HEK293 (cell line): ENCODE data around the gene PLA2G4A.

Source experiments
- CTCF ChIA-PET: fragments of 350-600 bp; formaldehyde crosslinking; extraction: SDS; loops from one replicate; lab custom pipeline; 2021; ENCODE audit warnings: antibody characterized with exemption; lab: Yijun Ruan, JAX
- POLR2A ChIA-PET: fragments of 300-600 bp; formaldehyde crosslinking; extraction: SDS; loops from one replicate; lab custom pipeline; 2020; ENCODE audit warnings: antibody characterized with exemption, inconsistent platforms; lab: Yijun Ruan, JAX
- H3K27ac ChIP-seq: fragments of 200-500 bp; sonication (Bioruptor generic); 2 replicates; pipeline ENCODE4 v1.5.1; 2014; ENCODE audit warnings: low read depth, low read length, control low read depth, inconsistent platforms; ENCODE audit errors: extremely low read depth
- H3K36me3 ChIP-seq, 2 experiments: fragments of 200-500 bp in 1 of 2; sonication (Bioruptor generic) in 1 of 2; 1 replicate in 1 of 2; 2 replicates in 1 of 2; pipeline ENCODE4 v1.5.1; 2014 to 2017; ENCODE audit warnings: inconsistent platforms in 2 of 2, low read length in 2 of 2; ENCODE audit not compliant: control insufficient read depth in 2 of 2, insufficient read depth in 1 of 2
- H3K4me1 ChIP-seq: fragments of 200-500 bp; sonication (Bioruptor generic); 2 replicates; pipeline ENCODE4 v1.5.1; 2014; ENCODE audit warnings: mild to moderate bottlenecking, low read length, inconsistent platforms; ENCODE audit not compliant: control insufficient read depth, insufficient read depth
- H3K4me3 ChIP-seq: 2 replicates; pipeline ENCODE4 v1.5.1; 2011; ENCODE audit warnings: low read depth, mild to moderate bottlenecking, control low read depth, low read length, moderate library complexity
- H3K9me3 ChIP-seq: fragments of 200-500 bp; sonication (Bioruptor generic); 2 replicates; pipeline ENCODE4 v1.5.1; 2014; ENCODE audit warnings: low read depth, low read length, inconsistent platforms; ENCODE audit not compliant: control insufficient read depth, insufficient read depth
- AEBP2 ChIP-seq: fragments of 450-650 bp; formaldehyde crosslinking; IDR thresholded peaks from 2 replicates; pipeline ENCODE4 v1.5.1; 2016; ENCODE audit warnings: missing biosample characterization, missing genetic modification characterization, borderline replicate concordance
- GFI1B ChIP-seq: fragments of 450-650 bp; formaldehyde crosslinking; IDR thresholded peaks from 2 replicates; pipeline ENCODE4 v1.5.1; 2016; ENCODE audit warnings: missing biosample characterization, missing genetic modification characterization
- HOXC10 ChIP-seq: sonication (generic); formaldehyde crosslinking; IDR thresholded peaks from 2 replicates; pipeline ENCODE4 v1.8.1; 2023; ENCODE audit warnings: mild to moderate bottlenecking, missing genetic modification reagents
- KLF17 ChIP-seq: fragments of 450-650 bp; formaldehyde crosslinking; IDR thresholded peaks from 2 replicates; pipeline ENCODE4 v1.5.1; 2016; ENCODE audit warnings: missing biosample characterization, missing genetic modification characterization
- MEIS1 ChIP-seq: sonication (generic); formaldehyde crosslinking; IDR thresholded peaks from 2 replicates; pipeline ENCODE4 v1.8.1; 2022; ENCODE audit warnings: missing genetic modification reagents, mild to moderate bottlenecking, borderline replicate concordance
- OSR2 ChIP-seq: fragments of 450-650 bp; formaldehyde crosslinking; IDR thresholded peaks from 2 replicates; pipeline ENCODE4 v1.5.1; 2016; ENCODE audit warnings: missing biosample characterization, missing genetic modification characterization
- OVOL3 ChIP-seq: fragments of 450-650 bp; formaldehyde crosslinking; IDR thresholded peaks from 2 replicates; pipeline ENCODE4 v1.5.1; 2016; ENCODE audit warnings: missing biosample characterization, missing genetic modification characterization
- SALL2 ChIP-seq: fragments of 450-650 bp; formaldehyde crosslinking; IDR thresholded peaks from 2 replicates; pipeline ENCODE4 v1.5.0; 2017; ENCODE audit warnings: missing biosample characterization, mild to moderate bottlenecking, missing genetic modification characterization, borderline replicate concordance
- SCRT2 ChIP-seq: fragments of 450-650 bp; formaldehyde crosslinking; IDR thresholded peaks from 2 replicates; pipeline ENCODE4 v1.5.1; 2016; ENCODE audit warnings: missing biosample characterization, missing genetic modification characterization
- SETDB1 ChIP-seq: IDR thresholded peaks from one replicate; pipeline ENCODE4 v1.6.1; 2017; ENCODE audit warnings: mild to moderate bottlenecking, low read length, moderate library complexity, mixed read lengths; ENCODE audit not compliant: insufficient read length
- SP3 ChIP-seq: fragments of 450-650 bp; formaldehyde crosslinking; IDR thresholded peaks from 2 replicates; pipeline ENCODE4 v1.5.1; 2016; ENCODE audit warnings: missing biosample characterization, missing genetic modification characterization
- YY1 ChIP-seq: fragments of 450-650 bp; formaldehyde crosslinking; IDR thresholded peaks from 2 replicates; pipeline ENCODE4 v1.5.1; 2018; ENCODE audit warnings: missing biosample characterization, missing genetic modification characterization
- ZBTB1 ChIP-seq: fragments of 450-650 bp; formaldehyde crosslinking; IDR thresholded peaks from 2 replicates; pipeline ENCODE4 v1.5.1; 2016; ENCODE audit warnings: missing biosample characterization, missing genetic modification characterization
- ZNF140 ChIP-seq: fragments of 450-650 bp; formaldehyde crosslinking; IDR thresholded peaks from 2 replicates; pipeline ENCODE4 v1.5.1; 2016; ENCODE audit warnings: missing biosample characterization, missing genetic modification characterization
- ZNF274 ChIP-seq, 2 experiments: fragments of 200-500 bp in 1 of 2; fragments of 450-650 bp in 1 of 2; sonication (Bioruptor generic) in 1 of 2; formaldehyde crosslinking in 1 of 2; IDR thresholded peaks; 2 replicates each; pipeline versions ENCODE4 v1.5.1 to v1.6.1; 2014 to 2016; ENCODE audit warnings: borderline replicate concordance in 1 of 2, inconsistent platforms in 1 of 2, low read length in 1 of 2, missing biosample characterization in 1 of 2, missing genetic modification characterization in 1 of 2
- ZNF398 ChIP-seq: fragments of 450-650 bp; formaldehyde crosslinking; IDR thresholded peaks from 2 replicates; pipeline ENCODE4 v1.5.1; 2017; ENCODE audit warnings: missing biosample characterization, missing genetic modification characterization
- ZNF48 ChIP-seq: fragments of 450-650 bp; formaldehyde crosslinking; IDR thresholded peaks from 2 replicates; pipeline ENCODE4 v1.5.1; 2016; ENCODE audit warnings: missing biosample characterization, missing genetic modification characterization
- ZNF529 ChIP-seq: fragments of 450-650 bp; formaldehyde crosslinking; IDR thresholded peaks from 2 replicates; pipeline ENCODE4 v1.5.1; 2017; ENCODE audit warnings: missing genetic modification characterization, missing biosample characterization; ENCODE audit not compliant: insufficient replicate concordance
- ZNF544 ChIP-seq: fragments of 450-650 bp; formaldehyde crosslinking; IDR thresholded peaks from 2 replicates; pipeline ENCODE4 v1.5.0; 2017; ENCODE audit warnings: missing biosample characterization, missing genetic modification characterization
- ZNF555 ChIP-seq: fragments of 450-650 bp; formaldehyde crosslinking; conservative IDR thresholded peaks from 2 replicates; pipeline ENCODE4 v1.5.1; 2017; ENCODE audit warnings: missing biosample characterization, mild to moderate bottlenecking, missing genetic modification characterization, inconsistent platforms
- ZNF658 ChIP-seq: fragments of 450-650 bp; formaldehyde crosslinking; IDR thresholded peaks from 2 replicates; pipeline ENCODE4; 2016; ENCODE audit warnings: missing biosample characterization, missing genetic modification characterization
- ZNF785 ChIP-seq: fragments of 450-650 bp; formaldehyde crosslinking; IDR thresholded peaks from 2 replicates; pipeline ENCODE4 v1.5.1; 2016; ENCODE audit warnings: missing biosample characterization, missing genetic modification characterization
- ZNF791 ChIP-seq: fragments of 450-650 bp; formaldehyde crosslinking; IDR thresholded peaks from 2 replicates; pipeline ENCODE4 v1.5.1; 2016; ENCODE audit warnings: missing biosample characterization, missing genetic modification characterization
- ZNF792 ChIP-seq: fragments of 450-650 bp; formaldehyde crosslinking; IDR thresholded peaks from 2 replicates; pipeline ENCODE4 v1.5.1; 2016; ENCODE audit warnings: missing biosample characterization, missing genetic modification characterization
- ZSCAN16 ChIP-seq: fragments of 450-650 bp; formaldehyde crosslinking; IDR thresholded peaks from 2 replicates; pipeline ENCODE4 v1.5.1; 2016; ENCODE audit warnings: missing biosample characterization, missing genetic modification characterization
- ZXDB ChIP-seq: fragments of 450-650 bp; formaldehyde crosslinking; IDR thresholded peaks from 2 replicates; pipeline ENCODE4 v1.5.1; 2016; ENCODE audit warnings: missing biosample characterization, missing genetic modification characterization

PLA2G4A gene

GRCh38 chr1:186980400-186980799 lies 151.7 kb downstream of the PLA2G4A start (continued):
- TF ChIP-seq ZNF785 (tag by site-specific recombination), result no peak

- POLR2A ChIA-PET, result no interaction called here
- Histone ChIP-seq H3K27ac (no peak overlapping the region), H3K4me1 (no peaks in the 10 kb centered on the region), H3K4me3 (no peak overlapping the region), H3K9me3 (no peaks in the 10 kb centered on the region), H3K36me3 (no peaks in the 10 kb centered on the region)
- TF ChIP-seq ZNF555 (tag by site-specific recombination) (no peak), SCRT2 (tag by site-specific recombination) (no peak), OSR2 (tag by site-specific recombination) (no peak), ZNF529 (tag by site-specific recombination) (no peak), SALL2 (tag by site-specific recombination) (no peak), SP3 (tag by site-specific recombination) (no peak), YY1 (tag by site-specific recombination) (no peak), MEIS1 (no peak), ZNF658 (no peak), ZBTB1 (no peak), HOXC10 (CRISPR knock-in tag) (no peak)
- CTCF ChIA-PET, result interaction anchor here (0.6 to 1.4 kb wide), 2 partner anchors 377 to 500 kb away, joined by 3 to 4 read pairs; no protein-coding TSS in a partner anchor
These were observed 153.4 kb downstream of the PLA2G4A start for GRCh38 chr1:186982116-186982515.

- POLR2A ChIA-PET, result no interaction called here
- Histone ChIP-seq H3K27ac (no peak overlapping the region), H3K36me3 (no peaks in the 10 kb centered on the region), H3K4me1 (no peaks in the 10 kb centered on the region), H3K9me3 (no peaks in the 10 kb centered on the region), H3K4me3 (no peak overlapping the region)
- no peak for TF ChIP-seq ZNF544 (tag by site-specific recombination)
- no peak for TF ChIP-seq AEBP2 (tag by site-specific recombination)
- TF ChIP-seq ZNF791 (tag by site-specific recombination), result no peak
- TF ChIP-seq ZXDB (tag by site-specific recombination), result no peak
- TF ChIP-seq ZNF274 (IDR thresholded peaks at IDR 0.05; ENCODE audit: low read length), result no peak
- no peak for TF ChIP-seq ZNF274 (tag by site-specific recombination; IDR thresholded peaks at IDR 0.05; ENCODE audit: borderline replicate concordance)
- TF ChIP-seq ZNF398, result no peak
- no peak for TF ChIP-seq SETDB1
- no peak for TF ChIP-seq ZNF792 (tag by site-specific recombination)
- no peak for TF ChIP-seq ZSCAN16 (tag by site-specific recombination)
- TF ChIP-seq ZNF529 (tag by site-specific recombination), result no peak
- TF ChIP-seq ZNF140, result no peak
- TF ChIP-seq SCRT2 (tag by site-specific recombination), result no peak
- TF ChIP-seq OVOL3 (tag by site-specific recombination), result no peak
- TF ChIP-seq ZNF48, result no peak
- TF ChIP-seq SALL2 (tag by site-specific recombination), result no peak
- no peak for TF ChIP-seq GFI1B (tag by site-specific recombination)
- no peak for TF ChIP-seq KLF17 (tag by site-specific recombination)
- CTCF ChIA-PET, result interaction anchor here (0.6 to 1.4 kb wide), 2 partner anchors 378 to 579 kb away, joined by 3 to 4 read pairs; no protein-coding TSS in a partner anchor
These were observed 154.6 kb downstream of the PLA2G4A start for GRCh38 chr1:186983327-186983726.
